GM19467 (cell line): ENCODE results near the gene GLCCI1.

Experiments
- ATAC-seq: cut with Tn5 transposase; IDR thresholded peaks from one replicate; pipeline ENCODE4 v1.9.1; 2021; ENCODE audit warnings: mild to moderate bottlenecking, moderate library complexity; ENCODE audit not compliant: unreplicated experiment

The GLCCI1 gene

DNA sequence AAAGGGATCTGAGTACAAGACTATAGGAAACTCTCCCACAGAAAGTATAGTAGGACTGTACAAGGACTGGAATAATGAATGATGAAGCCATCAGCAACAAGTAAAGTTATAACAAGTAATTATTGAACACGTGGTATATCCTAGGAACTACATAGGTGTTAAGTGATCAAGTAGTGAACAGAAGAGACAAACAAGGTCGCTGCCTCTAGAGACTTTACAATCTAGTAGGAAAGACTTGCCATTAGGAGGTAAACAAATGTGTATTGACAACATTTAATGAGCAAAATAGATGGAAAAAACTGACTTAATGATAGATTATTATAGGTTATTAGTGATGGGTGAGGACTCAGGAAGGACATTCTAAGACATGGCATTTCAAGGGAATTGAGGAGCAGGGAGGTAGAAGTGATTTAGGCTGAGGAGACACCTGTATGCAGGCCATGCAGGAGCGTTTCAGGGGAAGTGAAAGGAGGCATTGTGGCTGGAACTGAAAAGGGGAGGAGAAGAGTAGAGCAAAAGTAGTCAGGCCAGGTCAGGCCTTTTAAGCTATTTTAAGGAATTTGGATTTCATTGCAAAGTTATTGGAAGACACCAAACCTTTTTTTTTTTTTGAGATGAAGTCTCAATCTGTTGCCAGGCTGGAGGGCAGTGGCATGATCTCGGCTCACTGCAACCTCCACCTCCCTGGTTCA lies 8.5 kb upstream of the GLCCI1 start:
- peak; percentile 78 for ATAC-seq

GRCh38 chr7:7962851-7963250 lies 5.7 kb upstream of the GLCCI1 start:
- no peak for ATAC-seq

- ATAC-seq = no peak
Observed at GRCh38 chr7:7964250-7964649, 4.3 kb upstream of the GLCCI1 start.

DNA sequence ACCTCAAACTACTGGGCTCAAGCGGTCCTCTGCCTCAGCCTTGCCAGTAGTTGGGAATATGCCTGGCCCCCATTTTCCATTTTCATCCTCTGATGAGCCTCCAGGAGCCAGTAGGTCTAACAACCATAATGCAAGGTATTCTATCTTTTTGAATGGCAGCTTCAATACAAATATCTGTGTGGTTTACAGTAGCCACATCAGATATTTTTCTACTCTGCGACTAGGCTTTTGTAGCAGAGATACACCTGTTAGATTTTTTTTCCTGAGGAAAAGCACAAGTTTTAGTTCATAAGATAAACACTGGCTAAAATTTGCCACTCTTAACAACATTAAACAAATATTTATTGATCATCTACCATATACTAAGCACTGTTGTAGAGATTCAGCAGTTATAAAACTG lies 3.9 kb upstream of the GLCCI1 start:
- no peak for ATAC-seq

GRCh38 chr7:7965301-7965700 lies 3.3 kb upstream of the GLCCI1 start:
- no peak for ATAC-seq

DNA sequence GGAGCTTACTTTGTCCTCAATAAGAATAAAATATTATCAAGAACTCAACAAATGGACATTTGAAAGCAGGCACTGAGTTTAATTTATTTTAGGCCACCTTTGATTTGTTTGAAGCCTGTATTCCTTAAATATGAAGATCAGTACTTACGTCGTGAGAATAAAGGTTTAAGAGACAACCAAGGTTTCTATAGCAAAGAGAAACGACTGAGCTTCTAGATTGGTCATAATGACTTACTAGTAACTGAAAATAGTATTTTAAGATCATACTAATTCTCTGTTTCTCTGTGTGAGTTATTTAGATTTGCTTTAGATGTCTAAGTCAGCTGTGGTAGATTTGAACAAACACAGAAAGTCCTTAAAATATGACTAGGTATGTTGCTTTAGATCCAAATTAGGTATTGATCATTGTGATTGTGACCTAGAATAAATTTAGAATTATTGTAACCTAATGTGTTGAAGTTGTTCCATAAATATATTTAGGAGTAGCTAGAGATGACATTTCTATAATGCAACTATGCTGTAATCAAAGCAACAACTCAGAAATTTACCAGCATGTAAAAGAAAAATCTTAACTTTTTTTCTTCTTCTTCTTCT lies 2.4 kb upstream of the GLCCI1 start:
- ATAC-seq = no peak

GRCh38 chr7:7967886-7968543 lies 581 bp upstream of the GLCCI1 start:
- no peak for ATAC-seq

- peak; percentile 2 for ATAC-seq
Observed at GRCh38 chr7:7969306-7970236, 975 bp downstream of the GLCCI1 start.

DNA sequence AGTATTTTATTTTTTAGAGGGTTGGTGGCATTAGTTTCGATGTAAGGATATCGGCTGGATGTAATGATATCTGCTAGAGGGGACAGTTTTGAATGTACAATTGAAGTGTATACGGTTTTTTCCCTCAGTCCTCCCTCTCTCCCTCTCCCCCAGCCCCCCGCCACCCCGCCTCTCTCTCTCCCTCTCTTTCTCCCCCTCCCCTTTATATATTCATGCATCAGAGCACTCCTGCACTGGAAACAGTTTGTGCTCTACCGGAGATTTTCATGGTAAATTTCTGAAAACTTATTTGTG lies 1.6 kb downstream of the GLCCI1 start:
- no peak for ATAC-seq

GRCh38 chr7:7970531-7971307 lies 2.1 kb downstream of the GLCCI1 start:
- ATAC-seq = no peak

DNA sequence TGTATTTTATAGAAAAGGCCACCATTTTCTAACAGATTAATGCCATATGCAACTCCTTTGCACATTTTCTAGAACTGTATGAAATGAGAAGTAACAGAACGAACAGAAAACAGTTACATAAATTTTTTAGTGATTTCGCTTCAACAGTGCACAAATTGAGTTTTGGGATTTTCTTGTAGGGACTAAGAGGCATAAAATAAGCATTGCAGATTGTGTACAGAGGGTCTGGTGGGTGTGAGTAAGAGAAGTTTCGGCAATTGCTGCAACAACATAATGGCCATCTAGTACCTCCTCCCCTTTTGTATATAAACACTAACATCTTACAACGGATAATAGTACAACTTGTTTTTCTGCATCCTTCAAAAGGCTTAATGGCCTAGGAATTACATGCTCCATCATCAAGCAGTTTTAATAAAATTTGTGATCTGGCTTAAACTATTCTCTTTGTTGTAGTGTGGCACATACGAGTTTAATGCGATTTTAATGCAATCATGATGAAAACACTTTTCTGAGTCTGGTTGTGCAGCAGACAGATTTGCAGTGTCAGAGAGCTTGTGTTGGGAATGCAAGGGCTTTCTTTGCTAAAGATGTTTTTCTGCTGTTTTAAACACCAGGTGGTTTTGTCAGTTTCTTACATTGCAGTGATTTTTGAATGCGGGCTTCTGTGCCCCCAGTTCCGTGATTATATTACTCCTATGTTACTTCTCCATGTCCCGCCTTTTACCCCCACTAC lies 2.9 kb downstream of the GLCCI1 start:
- no peak for ATAC-seq

DNA sequence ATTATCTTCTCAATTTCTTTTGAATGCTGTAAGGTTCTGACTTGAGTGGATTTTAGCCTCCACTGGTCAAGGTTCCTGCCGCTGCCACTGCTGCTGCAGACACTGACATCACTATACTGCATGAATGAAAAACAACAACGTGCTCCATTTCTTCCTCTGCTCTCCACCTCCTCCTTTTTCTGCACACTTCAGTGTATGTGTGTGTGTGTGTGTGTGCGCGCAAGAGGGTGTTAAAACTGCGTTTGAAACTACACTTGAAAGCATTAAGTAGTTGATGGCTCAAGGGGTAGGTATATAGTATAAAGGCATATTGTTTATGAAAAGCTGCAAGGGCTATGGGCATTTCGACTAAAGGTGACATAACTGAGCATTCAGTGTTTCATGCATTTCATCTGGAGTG lies 3.5 kb downstream of the GLCCI1 start:
- no peak for ATAC-seq

- ATAC-seq = no peak
Observed at GRCh38 chr7:7972922-7973594, 4.5 kb downstream of the GLCCI1 start.

DNA sequence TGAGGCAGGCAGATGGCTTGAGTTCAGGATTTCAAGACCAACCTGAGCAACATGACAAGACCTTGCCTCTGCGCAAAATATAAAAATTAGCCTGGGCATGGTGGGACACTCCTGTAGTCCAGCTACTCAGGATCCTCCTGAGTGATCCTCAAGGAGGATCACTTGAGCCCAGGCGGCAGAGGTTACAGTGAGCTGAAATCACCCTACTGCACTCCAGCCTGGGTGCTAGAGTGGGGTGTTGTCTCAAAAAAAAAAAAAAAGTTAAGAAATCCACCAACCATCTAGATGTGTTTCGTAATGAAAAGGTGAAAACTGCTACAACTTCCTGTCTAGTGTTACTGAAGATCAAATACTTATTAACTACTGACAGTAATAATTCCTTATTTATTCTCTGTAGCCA lies 8.1 kb downstream of the GLCCI1 start:
- ATAC-seq = no peak

GRCh38 chr7:7977774-7978173 lies 9.2 kb downstream of the GLCCI1 start:
- no peak for ATAC-seq

GRCh38 chr7:7978860-7979259 lies 10.3 kb downstream of the GLCCI1 start:
- no peak for ATAC-seq

DNA sequence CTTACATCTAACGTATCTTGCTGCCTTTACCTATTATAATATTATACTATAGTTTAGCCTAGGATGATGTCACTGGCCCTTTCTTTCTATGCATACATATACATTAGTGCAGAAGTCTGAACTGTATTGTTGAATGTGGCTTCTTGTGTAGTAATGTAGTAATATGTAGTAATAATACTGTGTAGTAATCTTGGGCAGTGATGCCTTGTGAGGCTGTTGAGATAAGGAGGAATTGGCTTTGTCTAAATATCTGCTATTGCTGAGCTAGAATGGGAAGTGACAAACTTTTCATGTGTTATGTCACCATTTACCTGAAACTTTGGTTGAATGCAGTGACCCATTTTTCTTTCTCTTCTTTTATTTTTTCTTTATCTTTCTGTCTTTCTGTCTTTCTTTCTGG lies 11.0 kb downstream of the GLCCI1 start:
- ATAC-seq = no peak

DNA sequence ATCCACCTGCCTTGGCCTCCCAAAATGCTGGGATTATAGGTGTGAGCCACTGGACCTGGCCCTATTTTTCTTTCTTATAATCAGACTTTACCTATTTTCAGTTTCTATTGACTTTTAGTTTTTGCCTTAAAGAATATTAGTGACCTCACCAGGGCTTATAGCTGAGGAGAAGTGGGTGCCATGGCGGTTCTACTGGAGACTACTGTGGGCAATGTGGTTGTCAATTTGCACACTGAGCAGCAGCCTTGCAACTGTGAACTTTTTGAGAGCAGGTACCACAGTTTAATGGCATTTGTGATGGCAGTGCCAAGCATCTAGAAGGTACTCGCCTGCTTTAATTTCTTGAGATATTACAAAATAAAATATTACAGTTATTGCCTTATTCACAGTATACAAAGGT lies 11.5 kb downstream of the GLCCI1 start:
- ATAC-seq = no peak

- ATAC-seq = no peak
Observed at GRCh38 chr7:7982904-7983303, 14.3 kb downstream of the GLCCI1 start.

DNA sequence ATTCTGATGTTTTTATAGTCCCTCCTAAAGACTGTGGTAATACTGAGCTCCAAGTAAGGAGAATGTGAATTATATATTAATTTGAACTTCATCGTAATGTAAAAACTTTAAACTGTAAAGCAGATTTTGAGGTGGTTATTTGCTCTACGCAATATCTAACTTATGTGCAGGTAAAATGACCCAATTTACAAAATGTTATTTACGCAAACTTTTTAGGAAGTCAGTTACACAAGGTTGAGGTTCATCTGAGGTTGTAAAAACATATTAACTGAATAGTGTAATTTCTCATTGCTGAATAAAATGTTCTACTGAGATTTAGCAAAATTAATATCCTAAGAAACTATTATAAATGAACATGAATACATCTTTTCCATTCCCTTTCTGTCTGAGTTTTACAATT lies 15.8 kb downstream of the GLCCI1 start:
- ATAC-seq = no peak
